ENCODE data around the gene CDCA7. TPM values are rescaled to one million over a fixed set of nuclear protein-coding genes. Genes with fewer than 3 reads are reported as not detected.
"Not testable (repeated sequence)": the region's sequence is repeated elsewhere in the genome, so short reads cannot be mapped to it uniquely, and the experiment has no call there.

Gene CDCA7
- total RNA-seq, 1 donor from 2014 or later, result 8.8 TPM

GRCh38 chr2:173402405-173402974 is 47.8 kb downstream of the CDCA7 start:
- peak; percentile 36 for DNase-seq (ENCODE audit: low read depth, low spot score)

- no peak for DNase-seq (ENCODE audit: low read depth, low spot score)
These were observed 50.4 kb downstream of the CDCA7 start for GRCh38 chr2:173404841-173405750.

- DNase-seq (ENCODE audit: low read depth, low spot score), result no peak
These were observed 52.5 kb downstream of the CDCA7 start for GRCh38 chr2:173407176-173407575.

- no peak for DNase-seq (ENCODE audit: low read depth, low spot score)
These were observed 53.0 kb downstream of the CDCA7 start for GRCh38 chr2:173407646-173408045.

- no peak for DNase-seq (ENCODE audit: low read depth, low spot score)
These were observed 55.9 kb downstream of the CDCA7 start for GRCh38 chr2:173410579-173410978.

GRCh38 chr2:173412628-173413027 is 58.0 kb downstream of the CDCA7 start:
- no peak for DNase-seq (ENCODE audit: low read depth, low spot score)

GRCh38 chr2:173414823-173415322 is 60.2 kb downstream of the CDCA7 start:
- peak; percentile 4 for DNase-seq (ENCODE audit: low read depth, low spot score)

- DNase-seq (ENCODE audit: low read depth, low spot score), result no peak
These were observed 61.0 kb downstream of the CDCA7 start for GRCh38 chr2:173415431-173416381.

- DNase-seq (ENCODE audit: low read depth, low spot score), result not testable (repeated sequence)
These were observed 61.9 kb downstream of the CDCA7 start for GRCh38 chr2:173416415-173417152.

GRCh38 chr2:173417341-173417740 is 62.7 kb downstream of the CDCA7 start:
- no peak for DNase-seq (ENCODE audit: low read depth, low spot score)

- no peak for DNase-seq (ENCODE audit: low read depth, low spot score)
These were observed 63.1 kb downstream of the CDCA7 start for GRCh38 chr2:173417802-173418201.

All from pulmonary artery endothelial cell (primary cell).